GM06990 (cell line): ENCODE measurements around the gene LDLRAD4.

Source experiments
- DNase-seq: peaks from one replicate; pipeline ENCODE4 v3.0.0-alpha.2; 2011; ENCODE audit not compliant: insufficient read length; ENCODE audit errors: extremely low read depth
- H3K27me3 ChIP-seq: replicated peaks from 2 replicates; pipeline ENCODE4 v1.6.0; 2011; ENCODE audit warnings: low read length; ENCODE audit not compliant: control insufficient read depth, insufficient read depth
- H3K36me3 ChIP-seq: 2 replicates; pipeline ENCODE4 v1.5.1; 2011; ENCODE audit warnings: low read length; ENCODE audit not compliant: control insufficient read depth, insufficient read depth
- H3K4me3 ChIP-seq: replicated peaks from 2 replicates; pipeline ENCODE4 v1.5.1; 2011; ENCODE audit warnings: low read depth, mild to moderate bottlenecking, control low read depth, low read length
- TF ChIP-seq, protein P1 (sequence below): IDR thresholded peaks from 2 replicates; pipeline ENCODE4 v1.5.1; 2011; ENCODE audit warnings: low read length, control low read depth, mild to moderate bottlenecking, inconsistent platforms; ENCODE audit not compliant: insufficient read depth, poor library complexity, severe bottlenecking

The LDLRAD4 gene

DNA sequence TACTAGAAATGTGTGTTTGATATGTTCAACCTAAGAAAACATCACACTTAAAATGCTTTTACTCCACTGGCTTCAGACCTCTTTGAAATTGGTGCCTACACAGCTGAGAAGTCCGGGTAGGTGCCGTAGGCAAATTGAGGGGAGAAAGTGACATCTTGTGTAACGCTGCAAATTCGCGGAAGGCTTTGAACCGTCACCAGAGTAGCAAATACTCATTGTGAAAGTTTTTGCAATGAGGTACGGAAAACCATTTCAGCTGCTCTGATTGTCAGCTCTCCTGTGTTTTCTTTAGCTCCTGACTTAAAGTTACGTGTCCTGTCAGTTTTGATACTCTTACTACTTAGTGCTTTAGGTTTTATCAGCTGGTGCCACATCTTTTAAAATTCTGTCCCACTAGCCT is 283.3 kb downstream of the LDLRAD4 start:
- peak; percentile 38 for DNase-seq
- Histone ChIP-seq H3K27me3 (no peaks in the 10 kb centered on the region; the same call in none of the 2 replicates), H3K4me3 (no peak overlapping the region), H3K36me3 (no peaks in the 10 kb centered on the region)
- TF ChIP-seq, protein P1, sequence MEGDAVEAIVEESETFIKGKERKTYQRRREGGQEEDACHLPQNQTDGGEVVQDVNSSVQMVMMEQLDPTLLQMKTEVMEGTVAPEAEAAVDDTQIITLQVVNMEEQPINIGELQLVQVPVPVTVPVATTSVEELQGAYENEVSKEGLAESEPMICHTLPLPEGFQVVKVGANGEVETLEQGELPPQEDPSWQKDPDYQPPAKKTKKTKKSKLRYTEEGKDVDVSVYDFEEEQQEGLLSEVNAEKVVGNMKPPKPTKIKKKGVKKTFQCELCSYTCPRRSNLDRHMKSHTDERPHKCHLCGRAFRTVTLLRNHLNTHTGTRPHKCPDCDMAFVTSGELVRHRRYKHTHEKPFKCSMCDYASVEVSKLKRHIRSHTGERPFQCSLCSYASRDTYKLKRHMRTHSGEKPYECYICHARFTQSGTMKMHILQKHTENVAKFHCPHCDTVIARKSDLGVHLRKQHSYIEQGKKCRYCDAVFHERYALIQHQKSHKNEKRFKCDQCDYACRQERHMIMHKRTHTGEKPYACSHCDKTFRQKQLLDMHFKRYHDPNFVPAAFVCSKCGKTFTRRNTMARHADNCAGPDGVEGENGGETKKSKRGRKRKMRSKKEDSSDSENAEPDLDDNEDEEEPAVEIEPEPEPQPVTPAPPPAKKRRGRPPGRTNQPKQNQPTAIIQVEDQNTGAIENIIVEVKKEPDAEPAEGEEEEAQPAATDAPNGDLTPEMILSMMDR: no peak

DNA sequence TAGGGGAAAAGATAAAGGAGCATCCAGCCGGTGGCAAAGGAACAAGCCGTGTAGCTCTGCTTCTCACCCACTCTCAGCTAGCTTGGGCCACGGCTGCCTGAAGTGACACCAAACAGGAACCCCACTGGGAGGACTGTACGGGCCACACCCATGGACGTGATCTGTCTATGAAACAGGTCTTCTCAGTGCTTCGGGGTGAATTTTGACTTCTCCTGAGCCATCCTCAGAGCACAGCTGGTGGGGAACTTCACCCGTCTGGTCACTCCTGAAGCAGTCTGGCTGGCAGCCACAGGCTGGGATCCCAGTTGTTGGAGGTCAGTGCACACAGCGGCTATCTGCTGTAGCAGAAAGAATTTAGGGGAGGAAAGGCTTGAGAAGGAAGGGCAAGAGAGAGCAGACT is 284.0 kb downstream of the LDLRAD4 start:
- no peak for DNase-seq
- H3K36me3 ChIP-seq: no peaks in the 10 kb centered on the region

DNA sequence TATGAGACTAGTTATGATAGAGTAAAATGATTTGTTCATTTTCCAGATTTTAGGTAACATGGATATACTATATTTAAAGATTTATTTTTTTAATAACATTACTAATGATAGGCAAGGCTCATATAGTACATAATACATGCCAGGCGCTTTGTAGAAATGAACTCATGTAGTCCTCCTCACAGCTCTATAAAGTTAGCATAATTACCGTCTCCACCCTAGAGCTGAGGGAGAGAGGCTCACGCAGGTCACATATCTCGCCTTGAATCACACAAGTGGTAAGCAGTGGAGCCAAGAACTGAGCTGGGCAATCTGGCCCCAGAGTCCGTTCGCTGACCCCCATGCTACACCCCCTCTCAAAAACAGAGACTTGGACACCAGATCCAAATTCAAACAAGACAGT is 285.3 kb downstream of the LDLRAD4 start:
- H3K27me3 ChIP-seq: no peaks in the 10 kb centered on the region; the same call in none of the 2 replicates
- H3K4me3 ChIP-seq: no peak overlapping the region
- no peaks in the 10 kb centered on the region for H3K36me3 ChIP-seq
- TF ChIP-seq, protein P1: no peak
- DNase-seq: no peak

More for the DNA sequence above, 284.0 kb downstream of the LDLRAD4 start:
- Histone ChIP-seq H3K4me3 (no peak overlapping the region), H3K27me3 (no peaks in the 10 kb centered on the region; the same call in none of the 2 replicates)
- TF ChIP-seq, protein P1: no peak

DNA sequence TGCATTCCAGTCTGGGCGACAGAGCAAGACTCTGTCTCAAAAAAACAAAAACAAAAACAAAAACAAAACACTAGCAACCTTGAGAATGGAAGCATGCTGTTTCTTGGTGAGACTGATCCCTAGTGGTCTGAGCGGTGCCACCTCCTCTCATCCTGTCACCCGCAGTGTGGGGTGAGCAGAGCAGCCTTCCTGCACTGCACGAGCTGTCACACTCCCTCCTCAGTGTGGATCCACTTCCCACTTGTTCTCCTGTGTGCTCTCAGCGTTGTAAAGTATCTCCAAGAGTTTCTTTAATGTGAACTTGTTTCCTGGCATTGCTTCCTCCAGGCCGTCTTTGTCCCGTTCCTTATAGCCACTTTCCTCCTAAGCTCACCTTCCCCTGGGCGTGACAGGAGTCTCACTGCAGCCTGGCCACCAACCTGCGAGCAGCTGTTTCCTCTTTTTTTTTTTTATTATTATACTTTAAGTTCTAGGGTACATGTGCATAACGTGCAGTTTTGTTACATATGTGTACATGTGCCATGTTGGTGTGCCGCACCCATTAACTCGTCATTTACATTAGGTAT is 287.3 kb downstream of the LDLRAD4 start:
- no peaks in the 10 kb centered on the region for H3K36me3 ChIP-seq
- H3K4me3 ChIP-seq: no peak overlapping the region
- no peaks in the 10 kb centered on the region; the same call in none of the 2 replicates for H3K27me3 ChIP-seq
- TF ChIP-seq, protein P1: no peak
- no peak for DNase-seq

DNA sequence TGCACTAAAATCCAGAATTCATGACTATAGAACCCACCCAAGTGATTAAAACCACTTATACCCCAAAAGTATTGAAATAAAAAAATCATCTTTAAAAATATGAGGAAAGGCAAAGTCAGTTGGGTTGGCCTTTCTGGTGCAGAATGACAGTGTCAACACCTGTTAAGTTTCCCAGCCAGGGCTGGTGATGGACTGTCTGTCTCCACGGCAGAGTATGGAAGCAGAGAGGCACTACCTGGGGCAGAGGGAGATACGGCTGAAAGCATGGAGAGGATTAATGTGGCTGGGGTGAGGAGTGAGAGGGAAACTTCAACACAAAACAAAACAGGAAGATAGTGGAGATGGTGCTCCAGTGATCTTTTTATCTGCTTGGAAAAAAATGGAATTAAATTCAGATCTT is 292.0 kb downstream of the LDLRAD4 start:
- no peak for DNase-seq
- H3K4me3 ChIP-seq: no peak overlapping the region
- TF ChIP-seq, protein P1: no peak
- H3K36me3 ChIP-seq: no peaks in the 10 kb centered on the region
- H3K27me3 ChIP-seq: no peaks in the 10 kb centered on the region; the same call in 1 of the 2 replicates
